Neural crest cell (in vitro differentiated cells): ENCODE measurements around the gene LSM14B. TPM values are rescaled to one million over a fixed set of nuclear protein-coding genes. Genes with fewer than 3 reads are reported as not detected.

Experiments used
- DNase-seq: peaks from one replicate; pipeline ENCODE4 v3.0.0; 2021; ENCODE audit warnings: low read depth, mixed read lengths, low spot score
- H3K27ac Mint-ChIP-seq: one replicate; pipeline ENCODE4 v1.8.0; 2021; ENCODE audit warnings: mild to moderate bottlenecking, mixed read lengths; ENCODE audit not compliant: unreplicated experiment
- H3K27me3 Mint-ChIP-seq: 2 replicates; pipeline ENCODE4 v1.8.0; 2021; ENCODE audit warnings: low read depth, mild to moderate bottlenecking, mixed read lengths
- H3K36me3 Mint-ChIP-seq: 2 replicates; pipeline ENCODE4 v1.8.0; 2021; ENCODE audit warnings: low read depth, mild to moderate bottlenecking, mixed read lengths
- H3K4me1 Mint-ChIP-seq: 2 replicates; pipeline ENCODE4 v1.8.0; 2021; ENCODE audit warnings: mixed read lengths
- H3K4me3 Mint-ChIP-seq: one replicate; pipeline ENCODE4 v1.8.0; 2021; ENCODE audit warnings: mild to moderate bottlenecking, mixed read lengths
- H3K9me3 Mint-ChIP-seq: 2 replicates; pipeline ENCODE4 v1.8.0; 2021; ENCODE audit warnings: mixed read lengths
- total RNA-seq: library from RNA; stranded (reverse); gene quantifications from 2 replicates; pipeline ENCODE4 v1.2.1, GENCODE V29; 2021
- TF ChIP-seq, protein P1 (sequence below): fragments of 200-600 bp; sonication (generic); conservative IDR thresholded peaks from 2 replicates; pipeline ENCODE4 v1.5.0; 2021; ENCODE audit warnings: antibody characterized with exemption, mild to moderate bottlenecking

LSM14B gene
- total RNA-seq, 1 donor from 2014 or later: 97.1 TPM

DNA sequence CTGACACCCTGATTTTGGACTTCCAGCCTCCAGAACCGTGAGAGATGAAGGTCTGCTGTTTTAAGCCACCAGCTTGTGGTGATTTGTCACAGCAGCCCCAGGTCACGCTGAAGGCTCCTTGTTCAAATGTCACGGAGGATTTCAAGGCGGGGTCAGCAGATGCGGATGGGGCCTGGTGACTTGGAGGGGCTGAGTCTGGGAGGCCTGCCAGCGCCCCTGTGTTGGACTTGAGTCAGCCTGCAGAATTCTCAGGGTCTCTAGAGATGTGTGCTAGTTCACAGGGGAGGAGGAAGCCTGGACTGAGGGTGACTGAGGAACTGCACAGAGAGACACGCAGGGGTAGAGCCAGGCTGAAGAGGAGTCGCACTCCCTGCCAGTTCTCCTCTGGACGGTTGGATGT, 37.1 kb upstream of the LSM14B start:
- peaks cover 14% of the 10 kb centered on the region for H3K27me3 Mint-ChIP-seq

DNA sequence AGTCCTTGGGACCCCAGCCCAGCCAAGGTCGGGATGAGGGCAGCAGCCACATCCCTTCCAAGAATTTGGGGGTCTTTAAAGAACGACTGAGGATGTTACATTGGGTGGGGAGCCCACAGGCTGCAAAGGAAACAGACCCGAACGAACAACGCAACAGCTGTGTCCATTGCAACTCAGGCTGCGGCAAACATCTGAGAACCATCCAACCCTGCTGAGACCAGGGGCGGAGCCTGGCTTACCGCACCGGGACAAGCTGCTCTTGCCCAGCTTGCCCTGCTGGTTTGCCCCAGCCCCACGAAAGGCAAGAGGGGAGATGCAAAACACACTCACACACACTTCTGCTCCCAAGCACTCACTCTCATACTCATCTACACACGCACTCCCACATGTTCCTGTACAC, 35.0 kb upstream of the LSM14B start:
- Mint-ChIP-seq H3K9me3 (no peaks in the 10 kb centered on the region), H3K4me1 (no peaks in the 10 kb centered on the region), H3K27ac (no peak overlapping the region), H3K36me3 (no peaks in the 10 kb centered on the region), H3K27me3 (peaks cover 9% of the 10 kb centered on the region), H3K4me3 (no peak overlapping the region)
- TF ChIP-seq, protein P1, sequence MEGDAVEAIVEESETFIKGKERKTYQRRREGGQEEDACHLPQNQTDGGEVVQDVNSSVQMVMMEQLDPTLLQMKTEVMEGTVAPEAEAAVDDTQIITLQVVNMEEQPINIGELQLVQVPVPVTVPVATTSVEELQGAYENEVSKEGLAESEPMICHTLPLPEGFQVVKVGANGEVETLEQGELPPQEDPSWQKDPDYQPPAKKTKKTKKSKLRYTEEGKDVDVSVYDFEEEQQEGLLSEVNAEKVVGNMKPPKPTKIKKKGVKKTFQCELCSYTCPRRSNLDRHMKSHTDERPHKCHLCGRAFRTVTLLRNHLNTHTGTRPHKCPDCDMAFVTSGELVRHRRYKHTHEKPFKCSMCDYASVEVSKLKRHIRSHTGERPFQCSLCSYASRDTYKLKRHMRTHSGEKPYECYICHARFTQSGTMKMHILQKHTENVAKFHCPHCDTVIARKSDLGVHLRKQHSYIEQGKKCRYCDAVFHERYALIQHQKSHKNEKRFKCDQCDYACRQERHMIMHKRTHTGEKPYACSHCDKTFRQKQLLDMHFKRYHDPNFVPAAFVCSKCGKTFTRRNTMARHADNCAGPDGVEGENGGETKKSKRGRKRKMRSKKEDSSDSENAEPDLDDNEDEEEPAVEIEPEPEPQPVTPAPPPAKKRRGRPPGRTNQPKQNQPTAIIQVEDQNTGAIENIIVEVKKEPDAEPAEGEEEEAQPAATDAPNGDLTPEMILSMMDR: no peak
- no peak for DNase-seq

More for the DNA sequence above, 37.1 kb upstream of the LSM14B start:
- TF ChIP-seq, protein P1: no peak
- no peak for DNase-seq
- no peak overlapping the region for H3K4me3 Mint-ChIP-seq
- H3K36me3 Mint-ChIP-seq: no peaks in the 10 kb centered on the region
- H3K9me3 Mint-ChIP-seq: no peaks in the 10 kb centered on the region
- peak overlapping the region; percentile 43 for H3K27ac Mint-ChIP-seq
- H3K4me1 Mint-ChIP-seq: no peaks in the 10 kb centered on the region

DNA sequence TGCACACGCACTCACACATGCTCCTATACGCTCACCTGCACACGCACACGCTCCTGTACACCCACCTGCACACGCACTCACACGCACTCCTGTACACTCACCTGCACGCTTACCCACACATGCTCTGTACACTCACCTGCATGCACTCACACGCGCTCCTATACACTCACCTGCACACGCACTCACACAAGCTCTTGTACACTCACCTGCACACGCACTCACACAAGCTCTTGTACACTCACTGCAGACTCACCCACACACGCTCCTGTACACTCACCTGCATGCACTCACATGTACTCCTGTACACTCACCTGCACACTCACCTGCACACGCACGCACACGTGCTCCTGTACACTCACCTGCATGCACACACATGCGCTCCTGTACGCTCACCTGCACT, 34.6 kb upstream of the LSM14B start:
- no peak overlapping the region for H3K27ac Mint-ChIP-seq
- H3K4me3 Mint-ChIP-seq: no peak overlapping the region
- H3K36me3 Mint-ChIP-seq: no peaks in the 10 kb centered on the region
- H3K4me1 Mint-ChIP-seq: no peaks in the 10 kb centered on the region
- TF ChIP-seq, protein P1: no peak
- peaks cover 6% of the 10 kb centered on the region for H3K27me3 Mint-ChIP-seq
- H3K9me3 Mint-ChIP-seq: no peaks in the 10 kb centered on the region
- no peak for DNase-seq

DNA sequence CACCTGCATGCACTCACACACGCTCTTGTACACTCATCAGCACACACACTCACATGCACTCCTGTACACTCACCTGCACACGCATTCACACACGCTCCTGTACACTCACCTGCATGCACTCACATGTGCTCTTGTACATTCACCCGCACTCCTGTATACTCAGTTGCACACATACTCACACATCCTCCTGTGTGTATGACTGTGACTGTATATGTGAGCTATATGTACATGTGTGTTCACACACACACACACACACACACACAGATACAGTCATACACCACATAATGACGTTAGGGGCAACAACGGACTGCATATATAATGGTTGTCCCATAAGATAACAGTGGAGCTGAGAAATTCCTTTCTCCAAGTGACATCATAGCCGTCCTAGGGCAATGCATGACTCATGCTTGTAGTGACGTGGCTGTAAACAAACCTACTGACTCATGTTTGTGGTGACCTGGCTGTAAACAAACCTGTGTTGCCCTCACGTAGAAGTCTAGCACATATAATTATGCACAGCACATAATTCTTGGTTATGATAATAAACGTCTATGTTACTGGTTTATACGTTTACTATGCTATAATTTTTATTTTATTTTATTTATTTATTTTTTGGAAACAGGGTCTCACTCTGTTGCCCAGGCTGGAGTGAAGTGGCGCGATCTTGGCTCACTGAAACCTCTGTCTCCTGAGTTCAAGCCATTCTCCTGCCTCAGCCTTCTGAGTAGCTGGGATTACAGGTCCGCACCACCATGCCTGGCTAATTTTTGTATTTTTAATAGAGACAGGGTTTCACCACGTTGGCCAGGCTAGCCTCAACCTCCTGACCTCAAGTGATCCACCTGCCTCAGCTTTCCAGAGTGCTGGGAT, 33.8 kb upstream of the LSM14B start:
- TF ChIP-seq, protein P1: no peak
- Mint-ChIP-seq H3K4me1 (no peaks in the 10 kb centered on the region), H3K4me3 (no peak overlapping the region), H3K9me3 (no peaks in the 10 kb centered on the region), H3K27me3 (peaks cover 2% of the 10 kb centered on the region), H3K36me3 (no peaks in the 10 kb centered on the region), H3K27ac (no peak overlapping the region)
- DNase-seq: no peak

DNA sequence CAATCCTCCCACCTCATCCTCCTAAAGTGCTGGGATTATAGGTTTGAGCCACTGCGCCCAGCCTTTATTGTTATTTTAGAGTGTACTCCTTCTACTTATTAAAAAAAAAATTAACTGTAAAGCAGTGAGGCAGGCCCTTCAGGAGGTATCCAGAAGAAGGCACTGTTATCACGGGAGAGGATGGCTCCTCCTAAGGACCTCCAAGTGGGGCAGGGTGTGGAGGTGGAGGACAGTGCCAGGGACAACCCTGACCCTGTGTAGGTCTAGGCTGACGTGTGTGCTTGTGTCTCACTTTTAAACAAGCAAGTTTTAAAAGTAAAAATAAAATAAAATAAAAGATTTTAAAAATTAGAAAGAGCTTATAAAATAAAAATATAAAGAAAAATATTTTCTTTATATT, 32.9 kb upstream of the LSM14B start:
- DNase-seq: no peak
- Mint-ChIP-seq H3K36me3 (no peaks in the 10 kb centered on the region), H3K27ac (no peak overlapping the region), H3K4me1 (no peaks in the 10 kb centered on the region), H3K9me3 (no peaks in the 10 kb centered on the region), H3K27me3 (no peaks in the 10 kb centered on the region), H3K4me3 (no peak overlapping the region)
- TF ChIP-seq, protein P1: no peak
